ENCODE data around the gene ITGA8.

- TF ChIP-seq, protein P1, sequence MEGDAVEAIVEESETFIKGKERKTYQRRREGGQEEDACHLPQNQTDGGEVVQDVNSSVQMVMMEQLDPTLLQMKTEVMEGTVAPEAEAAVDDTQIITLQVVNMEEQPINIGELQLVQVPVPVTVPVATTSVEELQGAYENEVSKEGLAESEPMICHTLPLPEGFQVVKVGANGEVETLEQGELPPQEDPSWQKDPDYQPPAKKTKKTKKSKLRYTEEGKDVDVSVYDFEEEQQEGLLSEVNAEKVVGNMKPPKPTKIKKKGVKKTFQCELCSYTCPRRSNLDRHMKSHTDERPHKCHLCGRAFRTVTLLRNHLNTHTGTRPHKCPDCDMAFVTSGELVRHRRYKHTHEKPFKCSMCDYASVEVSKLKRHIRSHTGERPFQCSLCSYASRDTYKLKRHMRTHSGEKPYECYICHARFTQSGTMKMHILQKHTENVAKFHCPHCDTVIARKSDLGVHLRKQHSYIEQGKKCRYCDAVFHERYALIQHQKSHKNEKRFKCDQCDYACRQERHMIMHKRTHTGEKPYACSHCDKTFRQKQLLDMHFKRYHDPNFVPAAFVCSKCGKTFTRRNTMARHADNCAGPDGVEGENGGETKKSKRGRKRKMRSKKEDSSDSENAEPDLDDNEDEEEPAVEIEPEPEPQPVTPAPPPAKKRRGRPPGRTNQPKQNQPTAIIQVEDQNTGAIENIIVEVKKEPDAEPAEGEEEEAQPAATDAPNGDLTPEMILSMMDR (IDR thresholded peaks at IDR 0.05), result no peak
- no peak for TF ChIP-seq EP300 (IDR thresholded peaks at IDR 0.05)
These were observed 140.1 kb downstream of the ITGA8 start for GRCh38 chr10:15579605-15580004.

All from ovary (tissue), 3 donors.